NCI-H446 (cell line): ENCODE measurements around the gene AKT2.

Source experiments
- DNase-seq, 2 experiments: peaks; one replicate each; lab custom pipeline; 2025; lab: John Stamatoyannopoulos, UW

The AKT2 gene

GRCh38 chr19:40217934-40218890 lies 66.9 kb downstream of the AKT2 start, which contains the start of gene TTC9B:
TTC9B (minus strand) TSS chr19:40218384; CDS start chr19:40218381, 3 bp downstream.
- DNase-seq, result peak in 1 of 2 experiments; percentile 23

GRCh38 chr19:40217027-40217810 lies 67.9 kb downstream of the AKT2 start:
- no peak for DNase-seq

- no peak for DNase-seq
Observed at GRCh38 chr19:40216777-40217026, 68.4 kb downstream of the AKT2 start.

GRCh38 chr19:40216013-40216776 lies 69.0 kb downstream of the AKT2 start:
- no peak for DNase-seq

- no peak for DNase-seq
Observed at GRCh38 chr19:40214936-40215335, 70.2 kb downstream of the AKT2 start.

GRCh38 chr19:40213882-40214570 lies 71.1 kb downstream of the AKT2 start:
- no peak for DNase-seq

- no peak for DNase-seq
Observed at GRCh38 chr19:40213251-40213829, 71.8 kb downstream of the AKT2 start.

GRCh38 chr19:40210889-40211288 lies 74.3 kb downstream of the AKT2 start:
- no peak for DNase-seq

GRCh38 chr19:40208602-40209001 lies 76.5 kb downstream of the AKT2 start:
- DNase-seq, result no peak

GRCh38 chr19:40205760-40206159 lies 79.4 kb downstream of the AKT2 start:
- DNase-seq, result no peak

- no peak for DNase-seq
Observed at GRCh38 chr19:40204381-40204780, 80.8 kb downstream of the AKT2 start.

- no peak for DNase-seq
Observed at GRCh38 chr19:40200341-40201099, 84.6 kb downstream of the AKT2 start.

GRCh38 chr19:40198272-40198990 lies 86.7 kb downstream of the AKT2 start:
- no peak for DNase-seq

- no peak for DNase-seq
Observed at GRCh38 chr19:40193587-40193849, 91.6 kb downstream of the AKT2 start.

GRCh38 chr19:40192758-40193586 lies 92.2 kb downstream of the AKT2 start:
- DNase-seq, result no peak

- peak in 1 of 2 experiments; percentile 36 for DNase-seq
Observed at GRCh38 chr19:40191836-40192646, 93.1 kb downstream of the AKT2 start.

GRCh38 chr19:40190891-40191835 lies 94.0 kb downstream of the AKT2 start, which contains the start of gene MAP3K10:
MAP3K10 (plus strand) TSS chr19:40191426; CDS start chr19:40192032, 606 bp downstream.
- DNase-seq, result peak; percentile 32 to 75
